ENCODE data around the gene EDN1.

EDN1 gene

GRCh38 chr6:12275107-12275506 is 15.1 kb upstream of the EDN1 start:
- no peak for DNase-seq
- H3K4me3 ChIP-seq (ENCODE audit: low read depth, low read length), result no peak overlapping the region

GRCh38 chr6:12276930-12277315 is 13.2 kb upstream of the EDN1 start:
- Histone ChIP-seq H3K4me1 (no peaks in the 10 kb centered on the region), H3K36me3 (no peaks in the 10 kb centered on the region), H3K9me3 (no peaks in the 10 kb centered on the region), H3K27me3 (peaks cover 3% of the 10 kb centered on the region; the same call in 1 of the 2 replicates), H3K4me3 (ENCODE audit: low read depth, low read length) (no peak overlapping the region)
- TF ChIP-seq CTCF (IDR thresholded peaks at IDR 0.05; ENCODE audit: low read depth, low read length), result no peak
- DNase-seq, result no peak

More at GRCh38 chr6:12275107-12275506, 15.1 kb upstream of the EDN1 start:
- Histone ChIP-seq H3K9me3 (no peaks in the 10 kb centered on the region), H3K27me3 (no peaks in the 10 kb centered on the region), H3K4me1 (no peaks in the 10 kb centered on the region), H3K36me3 (no peaks in the 10 kb centered on the region)
- no peak for TF ChIP-seq CTCF (IDR thresholded peaks at IDR 0.05; ENCODE audit: low read depth, low read length)

- no peak for DNase-seq
- no peak overlapping the region for H3K4me3 ChIP-seq (ENCODE audit: low read depth, low read length)
- peaks cover 6% of the 10 kb centered on the region for H3K27me3 ChIP-seq
- no peak for TF ChIP-seq CTCF (IDR thresholded peaks at IDR 0.05; ENCODE audit: low read depth, low read length)
- no peaks in the 10 kb centered on the region for H3K4me1 ChIP-seq
- H3K36me3 ChIP-seq, result no peaks in the 10 kb centered on the region
- no peaks in the 10 kb centered on the region for H3K9me3 ChIP-seq
Measured at GRCh38 chr6:12277386-12277785, 12.8 kb upstream of the EDN1 start.

GRCh38 chr6:12278915-12279314 is 11.2 kb upstream of the EDN1 start:
- DNase-seq, result no peak
- Histone ChIP-seq H3K27me3 (peaks cover 6% of the 10 kb centered on the region), H3K36me3 (no peaks in the 10 kb centered on the region), H3K4me1 (no peaks in the 10 kb centered on the region), H3K4me3 (ENCODE audit: low read depth, low read length) (no peak overlapping the region), H3K9me3 (no peaks in the 10 kb centered on the region)
- no peak for TF ChIP-seq CTCF (IDR thresholded peaks at IDR 0.05; ENCODE audit: low read depth, low read length)

- no peaks in the 10 kb centered on the region for H3K9me3 ChIP-seq
- no peak for TF ChIP-seq CTCF (IDR thresholded peaks at IDR 0.05; ENCODE audit: low read depth, low read length)
- H3K4me3 ChIP-seq (ENCODE audit: low read depth, low read length), result no peak overlapping the region
- H3K27me3 ChIP-seq, result peaks cover 11% of the 10 kb centered on the region
- no peaks in the 10 kb centered on the region for H3K36me3 ChIP-seq
- no peaks in the 10 kb centered on the region for H3K4me1 ChIP-seq
- no peak for DNase-seq
Measured at GRCh38 chr6:12279322-12280091, 10.7 kb upstream of the EDN1 start.

GRCh38 chr6:12280458-12280857 is 9.7 kb upstream of the EDN1 start:
- peaks cover 13% of the 10 kb centered on the region for H3K27me3 ChIP-seq
- no peaks in the 10 kb centered on the region for H3K9me3 ChIP-seq
- no peak overlapping the region for H3K4me3 ChIP-seq (ENCODE audit: low read depth, low read length)
- no peaks in the 10 kb centered on the region for H3K36me3 ChIP-seq
- TF ChIP-seq CTCF (IDR thresholded peaks at IDR 0.05; ENCODE audit: low read depth, low read length), result no peak
- DNase-seq, result no peak
- no peaks in the 10 kb centered on the region for H3K4me1 ChIP-seq
